ENCODE measurements around the gene TRIP6. TPM values are rescaled to one million over a fixed set of nuclear protein-coding genes. Genes with fewer than 3 reads are reported as not detected.

TRIP6 gene
- total RNA-seq, 1 experiment from 2014 or later = 75.5 TPM

- peaks cover 49% of the 10 kb centered on the region for H3K36me3 Mint-ChIP-seq (ENCODE audit: insufficient read depth, unreplicated experiment)
- Histone ChIP-seq H3K9me3 (no peaks in the 10 kb centered on the region), H3K4me1 (peaks cover 29% of the 10 kb centered on the region), H3K4me3 (ENCODE audit: low read depth, low read length) (peak within 1 kb of the TSS; percentile 71), H3K36me3 (ENCODE audit: control insufficient read depth, insufficient read depth, low read length) (peaks cover 7% of the 10 kb centered on the region), H3K27me3 (replicated peaks; ENCODE audit: control insufficient read depth, insufficient read depth, low read length) (no peaks in the 10 kb centered on the region)
- ChIA-PET POLR2A (interaction anchor here (0.5 to 1.8 kb wide), 10 partner anchors 9 to 215 kb away, joined by 3 to 19 read pairs (median 8); partner anchors contain the start of genes MOSPD3, POP7, SLC12A9 and SRRT), CTCF (interaction anchor here (0.6 to 3.8 kb wide), 27 partner anchors 9 to 355 kb away, joined by 3 to 51 read pairs (median 5); partner anchors contain the start of genes MOSPD3, POP7, SLC12A9 and SRRT)
- intact Hi-C loops (cut with micrococcal nuclease; ENCODE audit: unreplicated experiment) = loop anchor here (1.0 kb wide), 2 partner anchors 25 kb away; partner anchors contain the start of gene SLC12A9
- peak within 1 kb of the TSS; percentile 88 for H3K27ac Mint-ChIP-seq (ENCODE audit: unreplicated experiment)
- H3K4me1 Mint-ChIP-seq (ENCODE audit: low read depth, unreplicated experiment) = peaks cover 27% of the 10 kb centered on the region
- peak; percentile 44 to 92 for TF ChIP-seq CTCF (IDR thresholded peaks at IDR 0.05; ENCODE audit: insufficient read depth in 1 of 2, low read depth in 1 of 2, low read length in 1 of 2, severe bottlenecking in 1 of 2, unreplicated experiment in 1 of 2)
- peak within 1 kb of the TSS; percentile 89 for H3K4me3 Mint-ChIP-seq (ENCODE audit: unreplicated experiment)
- no peaks in the 10 kb centered on the region for H3K9me3 Mint-ChIP-seq (ENCODE audit: unreplicated experiment)
- BruUV-seq (replicated peaks) = no TSS peak
- peak; percentile 93 to 95 for DNase-seq
- no peaks in the 10 kb centered on the region for H3K27me3 Mint-ChIP-seq (ENCODE audit: insufficient read depth, unreplicated experiment)
These were observed 39.6 kb upstream of the TRIP6 start, which contains the start of gene EPHB4 for GRCh38 chr7:100827330-100828226. TSS of gene EPHB4 (minus strand) at chr7:100827523. CDS start at chr7:100827030, 493 bp downstream.

- POLR2A ChIA-PET = interaction anchor here (1.7 kb wide), 1 partner anchor 14 kb away, joined by 4 read pairs; no protein-coding TSS in a partner anchor
- intact Hi-C loops (cut with micrococcal nuclease; ENCODE audit: unreplicated experiment) = no loop called here
- TF ChIP-seq CTCF (IDR thresholded peaks at IDR 0.05; ENCODE audit: insufficient read depth in 1 of 2, low read depth in 1 of 2, low read length in 1 of 2, severe bottlenecking in 1 of 2, unreplicated experiment in 1 of 2) = no peak
- no peaks in the 10 kb centered on the region for H3K9me3 ChIP-seq
- BruUV-seq (replicated peaks) = no TSS peak
- H3K36me3 ChIP-seq (ENCODE audit: control insufficient read depth, insufficient read depth, low read length) = peaks cover under 1% of the 10 kb centered on the region; the same call in 1 of the 2 replicates
- H3K4me3 ChIP-seq (ENCODE audit: low read depth, low read length) = no peak overlapping the region
- peaks cover 29% of the 10 kb centered on the region for H3K4me1 ChIP-seq
- Mint-ChIP-seq H3K27ac (ENCODE audit: unreplicated experiment) (no peak overlapping the region), H3K27me3 (ENCODE audit: insufficient read depth, unreplicated experiment) (no peaks in the 10 kb centered on the region), H3K9me3 (ENCODE audit: unreplicated experiment) (no peaks in the 10 kb centered on the region), H3K4me3 (ENCODE audit: unreplicated experiment) (peak overlapping the region; percentile 89), H3K36me3 (ENCODE audit: insufficient read depth, unreplicated experiment) (peaks cover 33% of the 10 kb centered on the region), H3K4me1 (ENCODE audit: low read depth, unreplicated experiment) (peaks cover 33% of the 10 kb centered on the region)
- no peak for DNase-seq
- H3K27me3 ChIP-seq (replicated peaks; ENCODE audit: control insufficient read depth, insufficient read depth, low read length) = no peaks in the 10 kb centered on the region
- CTCF ChIA-PET = interaction anchor here (0.6 to 3.8 kb wide), 7 partner anchors 23 to 217 kb away, joined by 3 to 51 read pairs (median 6); partner anchors contain the start of genes MOSPD3, POP7 and SLC12A9
These were observed 38.0 kb upstream of the TRIP6 start for GRCh38 chr7:100829150-100829716.

- peak overlapping the region; percentile 55 for H3K27ac Mint-ChIP-seq (ENCODE audit: unreplicated experiment)
- ChIA-PET CTCF (no interaction called here), POLR2A (no interaction called here)
- no TSS peak for BruUV-seq (replicated peaks)
- no peaks in the 10 kb centered on the region for H3K9me3 ChIP-seq
- H3K4me1 ChIP-seq = peaks cover 26% of the 10 kb centered on the region
- DNase-seq = no peak
- no peak overlapping the region for H3K4me3 ChIP-seq (ENCODE audit: low read depth, low read length)
- no peaks in the 10 kb centered on the region; the same call in 1 of the 2 replicates for H3K36me3 ChIP-seq (ENCODE audit: control insufficient read depth, insufficient read depth, low read length)
- intact Hi-C loops (cut with micrococcal nuclease; ENCODE audit: unreplicated experiment) = no loop called here
- no peak for TF ChIP-seq CTCF (IDR thresholded peaks at IDR 0.05; ENCODE audit: insufficient read depth in 1 of 2, low read depth in 1 of 2, low read length in 1 of 2, severe bottlenecking in 1 of 2, unreplicated experiment in 1 of 2)
- no peaks in the 10 kb centered on the region for H3K27me3 Mint-ChIP-seq (ENCODE audit: insufficient read depth, unreplicated experiment)
- H3K27me3 ChIP-seq (replicated peaks; ENCODE audit: control insufficient read depth, insufficient read depth, low read length) = no peaks in the 10 kb centered on the region
- H3K9me3 Mint-ChIP-seq (ENCODE audit: unreplicated experiment) = no peaks in the 10 kb centered on the region
- H3K4me3 Mint-ChIP-seq (ENCODE audit: unreplicated experiment) = no peak overlapping the region
- peaks cover 35% of the 10 kb centered on the region for H3K4me1 Mint-ChIP-seq (ENCODE audit: low read depth, unreplicated experiment)
- H3K36me3 Mint-ChIP-seq (ENCODE audit: insufficient read depth, unreplicated experiment) = peaks cover 21% of the 10 kb centered on the region
These were observed 36.8 kb upstream of the TRIP6 start for GRCh38 chr7:100830396-100830795.
